HK-2 (cell line): Measurements from ENCODE around the gene HDAC4.

Experiments
- DNase-seq: peaks from one replicate; pipeline ENCODE4 v3.0.0-alpha.2; 2018; ENCODE audit not compliant: unreplicated experiment

Gene HDAC4

GRCh38 chr2:239139566-239139965 lies 261.3 kb downstream of the HDAC4 start:
- no peak for DNase-seq

- DNase-seq = no peak
Measured at GRCh38 chr2:239139101-239139500, 261.7 kb downstream of the HDAC4 start.

GRCh38 chr2:239138610-239139009 lies 262.2 kb downstream of the HDAC4 start:
- no peak for DNase-seq

DNA sequence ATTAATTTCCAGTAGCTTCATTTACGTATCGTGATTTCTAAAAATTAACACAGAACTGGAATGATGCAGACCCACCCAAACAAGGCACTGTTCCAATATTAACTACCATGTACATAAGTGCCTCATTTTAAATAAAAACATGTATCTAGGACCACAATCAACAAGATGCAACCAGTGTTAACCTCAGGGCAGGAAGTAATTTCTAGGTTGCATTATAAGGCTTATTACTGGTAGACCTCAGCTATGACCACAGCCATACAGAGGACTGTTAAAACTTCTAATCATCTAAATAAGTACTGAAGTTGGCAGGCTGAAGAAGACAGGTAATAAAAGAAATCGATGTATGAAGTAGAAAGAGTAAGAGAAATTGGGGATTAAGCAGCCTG lies 262.9 kb downstream of the HDAC4 start:
- DNase-seq = no peak

GRCh38 chr2:239137165-239137897 lies 263.5 kb downstream of the HDAC4 start:
- DNase-seq = no peak

DNA sequence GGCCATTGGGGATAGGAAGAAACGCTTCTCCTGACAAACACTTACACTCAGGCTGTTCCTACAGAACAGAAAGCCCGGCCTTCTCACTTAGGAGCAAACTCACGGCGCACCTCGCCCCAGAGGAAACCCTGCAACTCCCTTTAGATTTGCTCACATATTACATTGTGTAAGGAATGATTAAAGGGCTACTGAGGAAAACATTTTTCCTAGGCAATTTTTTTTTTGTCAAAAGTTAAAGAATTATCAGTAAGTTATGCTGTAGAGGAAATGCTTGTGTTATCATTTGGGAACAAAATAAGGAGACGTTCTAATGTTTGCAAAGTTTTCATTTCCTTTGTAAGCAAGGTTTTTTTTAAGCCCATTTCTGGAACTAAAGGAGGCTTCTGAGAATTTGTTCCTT lies 264.1 kb downstream of the HDAC4 start:
- no peak for DNase-seq

- DNase-seq = no peak
Measured at GRCh38 chr2:239136203-239136602, 264.6 kb downstream of the HDAC4 start.

DNA sequence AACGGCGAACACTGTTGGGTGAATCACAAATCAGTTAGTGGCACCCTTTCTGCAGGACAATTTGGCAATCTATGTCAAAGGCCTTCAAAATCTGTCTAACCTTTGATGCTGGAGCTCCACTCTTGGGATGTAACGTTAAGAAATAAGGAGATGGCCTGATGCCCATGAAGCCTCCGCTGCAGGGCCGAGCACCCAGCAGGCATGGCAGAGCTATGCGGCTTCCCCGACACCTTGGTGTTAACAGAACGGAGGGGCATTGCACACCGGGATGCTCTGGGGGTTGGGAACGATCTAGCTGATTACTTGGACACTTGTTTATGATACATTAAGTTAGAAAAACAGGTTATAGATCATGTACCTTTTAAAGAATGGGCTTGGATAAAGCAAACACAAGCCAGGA lies 265.3 kb downstream of the HDAC4 start:
- no peak for DNase-seq

DNA sequence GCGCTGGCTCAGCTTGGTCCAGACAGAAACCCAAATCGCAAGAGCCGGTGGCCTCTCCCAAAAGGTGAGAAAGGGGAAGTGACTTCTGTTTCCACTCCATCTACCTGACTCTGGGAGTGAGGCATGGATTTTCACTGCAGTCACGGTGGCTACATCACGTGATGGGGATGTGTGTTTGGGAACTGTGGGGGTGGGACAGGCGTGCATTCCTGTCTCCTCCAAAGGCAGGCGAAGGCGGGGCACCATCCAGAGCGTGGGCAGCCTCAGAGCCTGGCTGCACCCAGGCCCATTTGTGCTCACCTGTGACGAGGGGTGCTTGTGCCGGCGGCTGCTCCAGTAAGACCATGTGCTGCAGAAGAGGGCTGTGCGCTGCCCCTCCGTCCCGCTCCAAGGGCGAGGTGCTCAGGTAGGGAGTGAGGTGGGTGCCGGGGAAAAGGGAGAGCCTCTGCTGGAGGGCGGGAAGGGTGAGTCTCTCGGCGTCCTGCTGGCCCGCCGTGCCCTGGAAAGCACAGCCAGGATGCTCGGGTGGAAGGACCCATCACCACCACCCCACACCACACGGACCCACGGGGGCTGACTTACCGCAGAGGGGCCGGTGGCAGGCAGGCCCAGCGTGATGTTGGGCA lies 266.8 kb downstream of the HDAC4 start:
- DNase-seq = no peak

DNA sequence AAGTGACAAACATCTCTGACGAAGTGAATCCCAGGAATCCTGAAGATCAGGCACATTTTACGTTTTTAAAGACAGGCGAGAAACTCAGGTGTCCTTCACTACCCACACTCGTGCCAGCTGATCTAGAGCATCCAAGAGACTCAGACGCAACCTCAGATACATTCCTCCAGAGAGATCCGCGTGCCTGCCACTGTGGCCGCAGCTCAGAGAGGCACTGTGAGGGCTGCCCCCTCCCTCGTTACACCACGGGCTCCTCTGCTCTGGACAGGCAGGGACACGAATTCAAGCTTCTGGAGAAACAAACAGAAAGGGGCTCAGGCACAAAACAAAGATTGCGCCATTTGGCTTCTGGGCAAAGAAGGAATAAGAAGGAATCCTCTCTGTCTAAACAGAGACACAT lies 268.0 kb downstream of the HDAC4 start:
- no peak for DNase-seq

GRCh38 chr2:239132156-239132709 lies 268.6 kb downstream of the HDAC4 start:
- no peak for DNase-seq

- no peak for DNase-seq
Measured at GRCh38 chr2:239131521-239131920, 269.3 kb downstream of the HDAC4 start.

DNA sequence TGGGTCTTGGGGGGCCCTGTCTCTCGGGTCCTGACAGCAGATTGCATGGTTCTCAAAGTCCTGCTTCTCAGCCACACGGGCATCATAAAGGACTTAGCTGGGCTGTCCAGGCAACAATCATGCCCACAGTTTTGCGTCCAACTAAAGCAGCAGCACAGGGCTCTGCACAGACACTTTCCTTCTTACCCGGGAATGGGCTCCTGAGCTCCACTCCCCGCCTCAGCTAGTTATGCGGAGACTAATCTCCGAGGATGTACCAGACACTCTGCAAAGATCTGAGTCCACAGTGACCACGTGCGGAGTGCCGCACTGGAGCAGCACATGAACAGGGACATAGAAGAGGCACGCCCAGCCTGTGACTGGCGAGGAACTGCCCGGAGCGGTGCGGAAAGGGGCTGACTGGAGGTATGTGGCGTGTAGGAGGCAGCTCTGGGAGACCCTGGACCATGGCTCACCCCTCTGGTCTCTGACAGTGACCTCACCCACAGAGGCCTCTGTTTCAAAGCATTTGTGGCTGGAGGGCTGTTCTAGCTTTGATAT lies 270.0 kb downstream of the HDAC4 start:
- no peak for DNase-seq

DNA sequence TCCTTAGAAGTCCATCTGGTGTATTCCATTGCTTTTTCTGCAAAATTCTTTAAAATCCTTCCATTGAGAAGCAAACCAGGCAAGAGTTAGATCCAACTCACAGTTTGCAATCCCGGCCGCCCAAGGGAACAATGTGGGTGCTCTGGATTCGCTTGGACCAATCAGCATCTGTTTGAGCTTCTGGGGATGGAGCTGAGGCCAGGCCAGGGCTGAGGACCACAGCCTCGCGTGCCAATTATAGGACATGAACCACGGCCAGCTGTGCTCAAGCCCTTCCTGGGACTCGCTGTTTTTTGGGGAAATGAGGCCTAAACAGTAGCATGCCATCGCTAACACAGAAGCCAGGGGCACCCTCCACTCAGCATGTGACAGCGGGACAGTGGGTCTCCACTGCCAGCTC lies 270.8 kb downstream of the HDAC4 start:
- no peak for DNase-seq

GRCh38 chr2:239129147-239129920 lies 271.5 kb downstream of the HDAC4 start:
- peak; percentile 36 for DNase-seq

- no peak for DNase-seq
Measured at GRCh38 chr2:239128706-239129105, 272.1 kb downstream of the HDAC4 start.

DNA sequence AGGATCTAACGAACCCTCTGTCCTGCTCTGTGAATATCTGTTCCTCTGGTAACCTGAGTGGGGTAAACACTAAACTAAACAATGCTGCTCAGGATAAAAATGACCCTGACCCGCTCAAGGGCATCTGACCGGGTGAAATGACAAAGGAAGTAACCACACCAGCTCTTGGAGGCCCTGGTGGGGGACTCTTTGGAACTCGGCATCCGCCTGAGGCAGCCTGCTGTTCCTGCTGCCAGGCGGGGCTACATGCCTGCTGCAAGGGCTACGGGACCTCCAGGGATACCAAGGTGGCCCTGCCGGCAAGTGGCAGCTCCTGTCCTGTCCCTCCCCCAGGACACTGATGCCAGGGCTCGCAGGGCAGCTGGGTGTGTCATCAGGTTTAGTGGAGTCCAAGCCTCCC lies 273.3 kb downstream of the HDAC4 start:
- no peak for DNase-seq

GRCh38 chr2:239125726-239126675 lies 274.8 kb downstream of the HDAC4 start:
- DNase-seq = no peak

GRCh38 chr2:239124152-239124899 lies 276.5 kb downstream of the HDAC4 start:
- DNase-seq = no peak

GRCh38 chr2:239122421-239123110 lies 278.3 kb downstream of the HDAC4 start:
- DNase-seq = no peak
